AG20443 (cell line): ENCODE measurements around the gene CCHCR1.
A peak's percentile ranks its signal among the peaks of the same experiment; 100 is the strongest.
"Not testable (repeated sequence)": the region's sequence is repeated elsewhere in the genome, so short reads cannot be mapped to it uniquely, and the experiment has no call there.

ENCODE experiments used
- DNase-seq: peaks from one replicate; pipeline ENCODE4 v3.0.0; 2012; ENCODE audit warnings: low spot score, mixed read lengths

CCHCR1 gene

GRCh38 chr6:31157513-31158139 is at the start of gene CCHCR1:
Gene CCHCR1, minus strand, starts transcription at chr6:31157802. Its CDS starts 202 bp downstream, at chr6:31157600.
- DNase-seq, result no peak

GRCh38 chr6:31205638-31206037 is 48.0 kb upstream of the CCHCR1 start:
- no peak for DNase-seq

DNA sequence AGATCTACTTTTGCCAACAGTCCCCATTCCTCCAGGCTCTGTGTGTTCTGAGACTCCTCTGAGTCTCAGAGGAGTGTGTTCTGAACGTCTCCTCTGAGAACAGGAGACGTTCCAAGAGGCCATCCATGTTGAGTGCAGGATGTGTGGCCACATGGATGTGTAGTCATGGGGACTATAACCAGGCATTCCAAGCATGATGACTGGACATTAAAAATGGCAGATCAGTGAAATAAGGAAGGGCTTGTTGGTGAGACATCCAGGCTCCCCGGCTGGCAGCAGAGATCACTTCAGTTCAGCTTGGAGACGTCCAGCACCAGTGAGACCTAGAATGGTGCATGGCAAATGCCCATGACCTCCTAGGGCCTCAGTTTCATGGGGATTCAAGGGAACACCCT is 47.1 kb upstream of the CCHCR1 start:
- peak; percentile 21 for DNase-seq

DNA sequence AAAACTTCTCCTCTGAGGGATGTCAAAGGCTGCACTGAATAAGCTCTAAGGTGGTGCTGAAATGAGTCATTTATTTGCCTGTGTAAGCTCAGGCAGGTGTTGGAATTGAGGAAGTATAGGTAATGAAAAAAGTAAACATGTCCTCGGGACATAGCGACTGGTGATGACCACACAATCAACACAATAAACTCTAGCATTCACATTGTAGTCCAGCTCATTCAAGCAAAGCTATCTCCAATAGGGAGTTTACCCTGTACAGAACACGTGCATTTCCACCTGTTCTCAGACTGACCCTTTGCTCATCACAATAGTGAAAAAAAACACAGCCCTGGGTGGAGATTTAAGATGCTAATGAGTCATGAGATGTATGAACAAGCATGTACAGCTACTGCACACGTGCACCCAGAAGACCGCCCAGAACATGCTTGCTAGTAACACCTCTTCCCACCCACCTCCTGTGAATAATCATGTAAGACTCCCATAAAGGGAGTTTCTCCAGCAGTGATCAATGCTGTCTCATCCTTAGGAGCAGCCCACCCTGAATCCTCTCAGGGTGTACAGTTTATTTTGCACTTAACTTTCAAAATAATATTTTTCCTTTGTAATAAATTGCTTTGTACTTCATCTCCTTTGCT is 45.9 kb upstream of the CCHCR1 start:
- DNase-seq, result peak; percentile 29

- DNase-seq, result no peak
Measured at GRCh38 chr6:31202259-31203166, 44.9 kb upstream of the CCHCR1 start.

GRCh38 chr6:31199105-31199452 is 41.5 kb upstream of the CCHCR1 start:
- not testable (repeated sequence) for DNase-seq

GRCh38 chr6:31197559-31198305 is 40.1 kb upstream of the CCHCR1 start:
- DNase-seq, result peak; percentile 77

DNA sequence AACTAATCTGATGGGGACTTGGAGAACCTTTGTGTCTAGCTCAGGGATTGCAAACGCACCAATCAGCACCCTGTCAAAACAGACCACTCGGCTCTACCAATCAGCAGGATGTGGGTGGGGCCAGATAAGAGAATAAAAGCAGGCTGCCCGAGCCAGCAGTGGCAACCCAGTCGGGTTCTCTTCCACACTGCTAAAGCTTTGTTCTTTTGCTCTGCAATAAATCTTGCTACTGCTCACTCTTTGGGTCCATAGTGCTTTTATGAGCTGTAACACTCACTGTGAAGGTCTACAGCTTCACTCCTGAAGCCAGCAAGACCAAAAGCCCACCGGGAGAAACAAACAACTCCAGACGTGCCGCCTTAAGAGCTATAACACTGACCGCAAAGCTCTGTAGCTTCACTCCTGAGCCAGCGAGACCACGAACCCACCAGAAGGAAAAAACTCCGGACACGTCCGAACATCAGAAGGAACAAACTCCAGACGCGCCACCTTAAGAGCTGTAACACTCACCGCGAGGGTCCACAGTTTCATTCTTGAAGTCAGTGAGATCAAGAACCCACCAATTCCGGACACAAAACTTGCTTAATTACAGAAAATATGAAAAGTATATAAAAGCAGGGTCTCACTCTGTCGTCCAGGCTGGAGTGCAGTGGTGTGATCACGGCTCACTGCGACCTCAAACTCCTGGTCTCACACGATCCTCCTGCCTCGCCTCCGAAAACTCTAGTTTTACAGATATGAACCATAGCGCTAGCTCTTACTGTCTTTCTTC is 38.8 kb upstream of the CCHCR1 start:
- DNase-seq, result not testable (repeated sequence)

DNA sequence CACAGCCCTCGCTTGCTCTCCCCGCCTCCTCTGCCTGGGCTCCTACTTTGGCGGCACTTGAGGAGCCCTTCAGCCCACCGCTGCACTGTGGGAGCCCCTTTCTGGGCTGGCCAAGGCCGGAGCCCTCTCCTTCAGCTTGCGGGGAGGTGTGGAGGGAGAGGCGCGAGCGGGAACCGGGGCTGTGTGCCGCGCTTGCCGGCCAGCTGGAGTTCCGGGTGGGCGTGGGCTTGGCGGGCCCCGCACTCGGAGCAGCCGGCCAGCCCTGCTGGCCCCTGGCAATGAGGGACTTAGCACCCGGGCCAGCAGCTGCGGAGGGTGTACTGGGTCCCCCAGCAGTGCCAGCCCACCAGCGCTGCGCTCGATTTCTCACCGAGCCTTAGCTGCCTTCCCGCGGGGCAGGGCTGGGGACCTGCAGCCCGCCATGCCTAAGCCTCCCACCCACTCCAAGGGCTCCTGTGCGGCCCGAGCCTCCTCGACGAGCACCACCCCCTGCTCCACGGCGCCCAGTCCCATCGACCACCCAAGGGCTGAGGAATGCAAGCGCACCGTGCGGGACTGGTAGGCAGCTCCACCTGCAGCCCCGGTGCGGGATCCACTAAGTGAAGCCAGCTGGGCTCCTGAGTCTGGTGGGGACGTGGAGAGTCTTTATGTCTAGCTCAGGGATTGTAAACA is 37.8 kb upstream of the CCHCR1 start:
- DNase-seq, result not testable (repeated sequence)

DNA sequence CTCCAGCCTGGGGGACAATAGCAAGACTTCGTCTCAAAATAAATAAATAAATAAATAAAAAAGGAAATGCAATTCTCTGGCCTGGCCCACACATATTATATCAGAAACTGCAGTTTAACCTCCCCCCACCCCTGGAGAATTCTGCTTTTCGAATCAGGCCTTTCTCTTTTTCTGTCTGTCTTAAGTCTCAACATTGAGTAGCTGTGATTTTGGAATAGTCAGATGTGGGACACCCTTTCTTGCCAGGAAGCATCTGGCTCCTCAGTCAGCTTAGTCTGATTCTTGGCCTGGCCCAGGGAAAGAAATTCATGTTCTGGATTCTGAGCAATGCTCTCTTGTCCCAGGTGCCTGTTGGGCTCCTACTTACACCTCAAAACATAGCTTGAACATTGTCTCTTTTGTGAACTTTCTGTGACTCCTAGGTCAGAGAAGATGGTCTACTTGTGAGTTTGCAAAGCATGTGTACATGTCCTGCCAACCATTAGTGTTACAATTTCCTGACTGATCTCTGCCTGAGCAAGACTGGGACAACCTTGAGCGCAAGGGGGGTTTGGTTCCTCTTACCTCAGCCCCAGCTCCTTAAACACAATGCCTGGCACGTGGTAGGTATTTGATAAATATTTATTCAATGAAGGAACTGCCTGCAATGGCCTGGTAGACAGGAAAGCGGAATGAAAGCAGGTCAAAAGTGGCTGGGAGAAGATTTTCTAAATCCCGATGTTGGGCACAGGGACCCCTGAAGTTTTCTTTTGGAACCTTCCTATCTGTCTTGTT is 36.6 kb upstream of the CCHCR1 start:
- DNase-seq, result no peak

DNA sequence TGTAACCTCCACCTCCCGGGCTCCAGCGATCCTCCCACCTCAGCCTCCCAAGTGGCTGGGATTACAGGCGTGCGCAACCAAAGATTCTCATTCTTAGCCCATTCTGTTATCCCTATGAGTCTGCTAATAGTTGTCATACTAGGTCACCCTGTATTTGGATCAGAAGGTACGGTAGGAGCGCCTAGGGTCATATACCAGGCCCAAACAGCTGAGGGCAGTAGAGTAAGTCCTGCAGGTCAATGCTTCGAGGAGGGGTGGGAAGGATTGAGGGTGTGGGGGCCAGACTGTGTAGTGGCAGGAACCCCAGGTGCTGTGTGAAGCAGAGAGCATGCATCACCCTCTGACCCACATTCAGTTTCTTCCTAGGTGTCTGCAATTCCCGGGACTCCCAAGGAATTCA is 35.6 kb upstream of the CCHCR1 start:
- no peak for DNase-seq

DNA sequence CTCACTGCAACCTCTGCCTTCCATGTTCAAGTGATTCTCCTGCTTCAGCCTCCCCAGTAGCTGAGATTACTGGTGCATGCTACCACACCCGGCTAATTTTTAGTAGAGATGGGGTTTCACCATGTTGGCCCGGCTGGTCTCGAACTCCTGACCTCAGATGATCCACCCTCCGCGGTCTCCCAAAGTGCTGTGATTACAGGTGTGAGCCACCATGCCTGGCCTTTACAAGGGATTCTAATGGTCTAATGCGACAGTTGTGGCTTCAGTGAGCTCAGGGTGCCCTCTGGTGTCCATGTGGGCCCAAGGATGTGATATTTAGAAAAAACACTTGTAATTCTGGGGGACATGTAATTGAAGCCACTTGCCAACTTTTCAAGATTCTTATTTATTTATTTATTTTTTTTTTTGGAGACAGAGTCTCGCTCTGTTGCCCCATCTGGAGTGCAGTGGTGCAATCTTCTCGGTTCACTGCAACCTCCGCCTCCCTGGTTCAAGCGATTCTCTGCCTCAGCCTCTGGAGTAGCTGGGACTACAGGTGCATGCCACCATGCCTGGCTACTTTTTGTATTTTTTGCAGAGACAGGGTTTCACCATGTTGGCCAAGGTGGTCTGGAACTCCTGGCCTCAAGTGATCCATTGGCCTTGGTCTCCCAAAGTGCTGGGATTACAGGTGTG is 35.0 kb upstream of the CCHCR1 start:
- peak; percentile 62 for DNase-seq

DNA sequence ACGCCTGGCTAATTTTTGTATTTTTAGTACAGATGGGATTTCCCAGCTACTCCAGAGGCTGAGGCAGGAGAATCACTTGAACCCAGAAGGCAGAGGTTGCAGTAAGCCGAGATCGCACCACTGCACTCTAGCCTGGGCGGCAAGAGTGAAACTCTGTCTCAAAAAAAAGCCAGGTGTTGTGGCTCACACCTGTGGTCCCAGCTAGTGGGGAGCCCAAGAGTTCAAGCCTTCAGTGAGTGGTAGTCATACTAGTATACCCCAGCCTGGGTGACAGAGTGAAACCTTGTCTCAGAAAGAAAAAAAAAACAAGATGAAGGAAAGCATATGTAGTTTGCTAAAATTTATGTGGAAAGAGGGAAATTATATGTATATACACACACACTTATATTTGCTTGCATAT is 32.9 kb upstream of the CCHCR1 start:
- no peak for DNase-seq

DNA sequence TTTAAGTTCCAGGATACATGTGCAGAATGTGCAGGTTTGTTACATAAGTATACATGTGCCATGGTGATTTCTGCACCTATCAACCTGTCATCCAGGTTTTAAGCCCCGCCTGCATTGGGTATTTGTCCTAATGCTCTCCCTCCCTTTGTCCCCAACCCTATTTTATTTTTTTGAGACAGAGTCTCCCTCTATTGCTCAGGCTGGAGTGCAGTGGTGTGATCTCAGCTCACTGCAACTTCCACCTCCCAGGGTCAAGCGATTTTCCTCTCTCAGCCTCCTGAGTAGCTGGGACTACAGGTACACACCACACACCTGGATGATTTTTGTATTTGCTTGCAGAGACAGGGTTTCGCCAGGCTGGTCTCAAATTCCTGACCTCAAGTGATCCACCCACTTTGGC is 31.6 kb upstream of the CCHCR1 start:
- not testable (repeated sequence) for DNase-seq

DNA sequence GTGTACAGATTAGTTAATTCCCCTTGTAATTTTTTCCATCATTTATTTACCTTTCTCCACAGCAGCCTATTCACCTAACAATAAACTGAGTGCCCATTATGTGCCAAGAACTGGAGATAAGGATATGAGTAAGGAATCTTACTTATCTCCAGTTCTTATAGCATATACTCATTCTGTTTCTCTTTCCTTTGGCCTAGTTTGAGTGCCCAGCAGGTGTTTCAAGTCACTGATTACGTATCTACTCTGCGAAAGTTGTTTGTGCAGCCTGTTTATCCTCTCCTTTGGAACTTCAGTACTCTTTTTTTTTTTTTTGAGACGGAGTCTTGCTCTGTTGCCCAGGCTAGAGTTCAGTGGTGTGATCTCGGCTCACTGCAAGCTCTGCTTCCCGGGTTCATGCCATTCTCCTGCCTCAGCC is 30.2 kb upstream of the CCHCR1 start:
- DNase-seq, result no peak

- DNase-seq, result no peak
Measured at GRCh38 chr6:31186052-31186734, 28.6 kb upstream of the CCHCR1 start.

DNA sequence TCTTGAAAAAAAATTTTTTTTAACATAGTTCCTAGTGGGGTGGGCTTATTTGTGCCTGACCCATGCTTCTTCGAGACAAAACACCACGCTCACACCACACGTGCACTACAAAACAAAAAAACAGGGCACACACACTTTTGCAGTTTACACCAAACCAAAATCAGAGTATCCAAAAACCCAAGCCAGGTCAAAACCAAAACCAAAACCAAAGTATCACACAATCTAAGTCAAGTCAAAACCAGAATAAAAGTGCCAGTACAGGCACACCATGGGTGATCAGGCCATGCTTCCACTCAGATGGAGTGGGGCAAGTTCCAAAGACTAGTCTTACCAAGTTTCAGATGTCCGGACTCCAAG is 28.1 kb upstream of the CCHCR1 start:
- not testable (repeated sequence) for DNase-seq

- not testable (repeated sequence) for DNase-seq
Measured at GRCh38 chr6:31183859-31184258, 26.3 kb upstream of the CCHCR1 start.

DNA sequence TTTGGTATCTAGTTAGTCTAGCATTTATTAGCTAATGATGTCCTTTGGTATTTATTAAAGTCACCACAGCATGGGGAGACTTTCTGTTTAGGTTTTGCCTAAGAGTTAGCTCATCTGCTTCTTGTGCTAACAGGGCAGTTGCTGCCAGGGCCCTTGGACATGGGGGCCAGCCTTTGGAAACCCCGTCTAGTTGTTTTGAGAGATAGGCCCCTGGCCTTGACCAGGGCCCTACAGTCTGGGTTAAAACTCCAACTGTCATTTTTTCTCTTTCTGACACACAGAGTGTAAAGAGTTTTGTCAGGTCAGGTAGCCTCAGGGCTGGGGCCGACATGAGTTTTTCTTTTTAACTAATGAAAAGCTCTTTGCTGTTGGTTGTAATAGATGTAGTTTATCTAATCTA is 25.7 kb upstream of the CCHCR1 start:
- DNase-seq, result not testable (repeated sequence)
